Aorta (tissue), 5 donors: ENCODE data around the gene PAPPA. TPM values are rescaled to one million over a fixed set of nuclear protein-coding genes. Genes with fewer than 3 reads are reported as not detected.

Experiments used
- ATAC-seq: fragments of 200-7000 bp; cut with Tn5 transposase; one replicate; pipeline ENCODE4 v1.9.1; 2022; ENCODE audit warnings: moderate library complexity; ENCODE audit not compliant: low FRiP score
- DNase-seq, 2 donors: peaks; one replicate each; pipeline ENCODE4 v3.0.0-alpha.2; 2020
- H3K27ac ChIP-seq, 2 donors: one replicate each; pipeline ENCODE4 v1.5.1; 2013; ENCODE audit warnings: low read length in 2 of 2, mild to moderate bottlenecking in 2 of 2, moderate library complexity in 2 of 2, control low read depth in 1 of 2, inconsistent platforms in 1 of 2, low read depth in 1 of 2
- H3K27me3 ChIP-seq, 2 donors: one replicate each; pipeline ENCODE4 v1.6.1; 2013; ENCODE audit warnings: control low read depth in 1 of 2, low read length in 1 of 2, mild to moderate bottlenecking in 1 of 2, moderate library complexity in 1 of 2; ENCODE audit not compliant: insufficient read depth in 2 of 2, control insufficient read depth in 1 of 2
- H3K36me3 ChIP-seq, 2 donors: one replicate each; pipeline ENCODE4 v1.6.1; 2013; ENCODE audit warnings: control low read depth in 1 of 2, low read length in 1 of 2, mild to moderate bottlenecking in 1 of 2; ENCODE audit not compliant: insufficient read depth in 2 of 2, control insufficient read depth in 1 of 2
- H3K4me1 ChIP-seq, 2 donors: one replicate each; pipeline ENCODE4 v1.6.1; 2013; ENCODE audit warnings: low read length in 2 of 2, control low read depth in 1 of 2, mild to moderate bottlenecking in 1 of 2, moderate library complexity in 1 of 2; ENCODE audit not compliant: insufficient read depth in 2 of 2, control insufficient read depth in 1 of 2
- H3K4me3 ChIP-seq, 2 donors: one replicate each; pipeline ENCODE4 v1.5.1; 2013; ENCODE audit warnings: low read length in 2 of 2, control low read depth in 1 of 2, mild to moderate bottlenecking in 1 of 2
- H3K9me3 ChIP-seq: one replicate; pipeline ENCODE4 v1.6.1; 2013; ENCODE audit warnings: mild to moderate bottlenecking, low read length; ENCODE audit not compliant: control insufficient read depth
- WGBS, 2 donors: extraction: QIAGEN DNeasy Blood & Tissue Kit; methylation state at CpG; one replicate each; pipeline ENCODE4 v1.1.7; 2013; 5-methylcytosine and 5-hydroxymethylcytosine counted together
- intact Hi-C, 2 donors: fragments of 100-400 bp; cut with DNase I; formaldehyde crosslinking; loops; one replicate each; pipeline versions ENCODE4 v1.14.2 to v1.15.0; 2022
- polyA plus RNA-seq, 2 donors: library from polyadenylated mRNA; stranded (reverse); fragments of 200-250 nt; gene quantifications; one replicate each; pipeline ENCODE4 v1.2.3, GENCODE V29; 2013
- total RNA-seq, 2 donors: library from RNA; stranded (reverse); fragmentation: NEBNext Ultra II Directional; extraction: Animal tissue kit (Norgen Biotek cat#: 25700); gene quantifications; one replicate each; pipeline ENCODE4 v1.2.1, GENCODE V29; 2021
- donor health status: healthy with polysubstance abuse.
- donor health status: Bipolar disorder and iron deficiency.
- donor health status: DM: no; HTN: no; CAD: no.
- donor health status: DM: no; HTN: no; CAD: no.
- donor health status: DM: yes; HTN: yes; CAD: no.

The PAPPA gene
- total and polyA plus RNA-seq, 4 donors, result 0.50 to 16.6 (median 7.3) TPM

GRCh38 chr9:116327701-116328405, 174.3 kb downstream of the PAPPA start:
- Histone ChIP-seq H3K4me3 (no peak overlapping the region), H3K27ac (no peak overlapping the region), H3K9me3 (no peaks in the 10 kb centered on the region), H3K36me3 (no peaks in the 10 kb centered on the region), H3K27me3 (no peaks in the 10 kb centered on the region), H3K4me1 (no peaks in the 10 kb centered on the region)
- intact Hi-C loops, result no loop called here
- DNase-seq (no peak), ATAC-seq (no peak)
- WGBS, 2 donors, result 4 to 8% methylated on average over 4 of the region's 4 CpGs

DNA sequence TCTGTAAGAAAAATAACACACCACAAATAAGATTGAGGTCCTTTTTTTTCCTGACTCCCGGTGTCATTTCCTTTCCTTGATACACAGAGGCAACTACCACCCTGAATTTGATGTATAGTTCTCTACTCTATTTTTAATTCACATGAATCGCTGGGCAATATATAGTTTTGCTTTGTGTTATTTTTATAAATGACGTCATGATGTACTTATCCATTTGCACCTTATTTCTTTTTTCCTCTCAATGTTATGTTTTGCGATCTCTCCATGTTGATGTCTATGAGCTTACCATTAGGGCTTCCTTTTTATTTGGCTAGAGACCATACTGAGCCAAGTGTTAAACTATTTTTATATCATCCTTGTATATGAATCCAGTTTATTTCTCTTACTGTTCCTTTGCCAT, 175.9 kb downstream of the PAPPA start:
- DNase-seq (no peak), ATAC-seq (no peak)
- Histone ChIP-seq H3K27me3 (no peaks in the 10 kb centered on the region), H3K36me3 (no peaks in the 10 kb centered on the region), H3K4me3 (no peak overlapping the region), H3K9me3 (no peaks in the 10 kb centered on the region), H3K4me1 (no peaks in the 10 kb centered on the region), H3K27ac (no peak overlapping the region)
- 61 to 66% methylated on average over 4 of the region's 4 CpGs for WGBS, 2 donors
- intact Hi-C loops, result no loop called here

GRCh38 chr9:116331241-116331640, 177.7 kb downstream of the PAPPA start:
- intact Hi-C loops, result no loop called here
- no peak overlapping the region for H3K27ac ChIP-seq
- H3K27me3 ChIP-seq, result no peaks in the 10 kb centered on the region
- no peaks in the 10 kb centered on the region for H3K4me1 ChIP-seq
- H3K36me3 ChIP-seq, result peaks cover 0 to 2% of the 10 kb centered on the region in 2 donors
- ATAC-seq (no peak), DNase-seq (no peak)
- WGBS, 2 donors, result 83 to 86% methylated on average over 3 of the region's 3 CpGs
- no peaks in the 10 kb centered on the region for H3K9me3 ChIP-seq
- H3K4me3 ChIP-seq, result no peak overlapping the region

- Histone ChIP-seq H3K4me3 (no peak overlapping the region), H3K9me3 (no peaks in the 10 kb centered on the region), H3K36me3 (peaks cover 0 to 2% of the 10 kb centered on the region in 2 donors), H3K27ac (no peak overlapping the region), H3K27me3 (no peaks in the 10 kb centered on the region), H3K4me1 (no peaks in the 10 kb centered on the region)
- ATAC-seq, result no peak
- 94 to 97% methylated on average over 6 of the region's 6 CpGs for WGBS, 2 donors
- intact Hi-C loops, result no loop called here
- DNase-seq, result no peak
These were observed 178.5 kb downstream of the PAPPA start for GRCh38 chr9:116332090-116332489.

DNA sequence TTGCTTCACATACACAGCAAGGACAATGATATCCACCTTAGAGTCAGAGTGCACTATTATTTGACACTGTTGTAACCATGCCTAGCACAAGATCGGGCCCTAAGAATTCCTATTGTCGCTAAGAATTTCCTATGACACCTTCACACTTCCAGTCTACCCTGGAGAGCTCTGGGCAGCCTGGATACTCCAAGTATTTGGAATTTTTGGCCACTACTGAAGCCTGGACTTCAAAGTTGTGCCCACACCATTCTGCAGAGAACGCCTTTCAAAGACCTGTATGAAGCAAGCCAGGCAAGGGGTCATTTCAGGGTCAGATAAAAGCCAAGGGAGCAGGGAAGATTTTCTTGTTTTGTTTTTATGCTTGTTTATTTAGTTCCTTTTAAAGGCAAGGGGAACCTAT, 179.7 kb downstream of the PAPPA start:
- no peak for DNase-seq
- Histone ChIP-seq H3K36me3 (peaks cover 0 to 2% of the 10 kb centered on the region in 2 donors), H3K9me3 (no peaks in the 10 kb centered on the region), H3K4me1 (no peaks in the 10 kb centered on the region), H3K27me3 (no peaks in the 10 kb centered on the region), H3K4me3 (no peak overlapping the region), H3K27ac (no peak overlapping the region)
- intact Hi-C loops, result no loop called here
- 54 to 62% methylated on average over 3 of the region's 3 CpGs for WGBS, 2 donors
- ATAC-seq, result no peak

GRCh38 chr9:116334546-116335150, 181.1 kb downstream of the PAPPA start:
- Histone ChIP-seq H3K27ac (no peak overlapping the region), H3K9me3 (no peaks in the 10 kb centered on the region), H3K4me3 (no peak overlapping the region), H3K27me3 (no peaks in the 10 kb centered on the region), H3K4me1 (no peaks in the 10 kb centered on the region), H3K36me3 (peaks cover 0 to 2% of the 10 kb centered on the region in 2 donors)
- no peak for ATAC-seq
- WGBS, 2 donors, result 76 to 78% methylated on average over 18 to 19 of the region's 19 CpGs
- DNase-seq, result no peak
- intact Hi-C loops, result no loop called here

DNA sequence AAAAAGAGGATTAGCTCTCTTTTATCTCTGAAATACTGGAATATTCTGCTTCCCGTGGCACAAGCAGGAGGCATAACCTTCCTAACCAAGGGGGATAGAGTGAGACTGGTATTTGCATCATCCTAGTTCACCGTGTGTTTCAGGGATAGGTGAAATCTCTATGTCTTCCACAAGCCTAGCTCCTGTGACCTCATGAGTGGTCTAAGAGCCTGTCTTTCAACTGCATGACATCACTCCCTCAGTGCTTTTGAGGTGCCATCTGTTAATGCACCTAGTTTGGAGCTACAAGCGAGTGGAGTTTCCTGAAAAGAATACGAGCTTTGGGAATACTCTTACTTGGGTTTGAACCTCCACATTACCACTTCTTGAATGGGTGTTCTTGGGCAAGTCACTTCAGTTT, 181.8 kb downstream of the PAPPA start:
- H3K36me3 ChIP-seq, result peaks cover 0 to 2% of the 10 kb centered on the region in 2 donors
- H3K27me3 ChIP-seq, result no peaks in the 10 kb centered on the region
- intact Hi-C loops, result no loop called here
- DNase-seq (no peak), ATAC-seq (no peak)
- no peak overlapping the region for H3K4me3 ChIP-seq
- H3K27ac ChIP-seq, result no peak overlapping the region
- no peaks in the 10 kb centered on the region for H3K4me1 ChIP-seq
- WGBS, 2 donors, result 83% methylated on average over 4 of the region's 4 CpGs
- no peaks in the 10 kb centered on the region for H3K9me3 ChIP-seq

DNA sequence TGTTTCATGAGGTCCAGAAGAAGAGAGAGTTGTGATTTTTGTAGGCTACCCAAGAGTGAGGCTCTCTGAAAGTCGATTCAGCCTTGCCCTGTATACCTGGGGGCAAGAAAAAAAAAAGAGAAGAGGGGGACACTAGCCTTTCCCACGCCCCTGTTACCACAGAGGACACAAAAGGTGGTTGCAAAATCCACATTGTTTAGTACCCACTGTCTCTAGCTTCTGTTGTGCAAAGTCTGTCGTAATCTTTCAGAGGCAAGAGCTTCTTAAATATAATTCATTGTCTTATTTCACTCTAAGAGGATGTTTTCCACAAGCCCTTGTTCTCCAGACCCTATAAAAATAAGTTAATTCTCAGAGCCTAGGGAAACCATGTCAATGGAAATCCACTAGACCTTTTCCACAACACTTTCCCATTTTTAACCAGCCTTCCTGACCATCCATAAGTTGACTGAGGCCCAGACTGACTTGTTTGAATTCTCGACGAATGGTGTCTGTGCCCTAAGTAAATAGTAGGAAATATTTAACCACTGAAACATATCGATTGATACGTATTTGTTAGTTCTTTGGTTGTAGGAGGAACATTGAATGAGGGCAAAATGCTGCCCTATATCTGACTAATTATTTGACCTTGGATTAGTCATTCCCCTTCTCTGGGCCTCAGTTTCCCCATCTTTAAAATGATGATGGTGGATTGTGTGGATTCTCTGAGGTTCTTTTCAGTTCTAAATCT, 182.7 kb downstream of the PAPPA start:
- H3K27me3 ChIP-seq, result no peaks in the 10 kb centered on the region
- 81 to 82% methylated on average over 7 of the region's 7 CpGs for WGBS, 2 donors
- no peak overlapping the region for H3K4me3 ChIP-seq
- ATAC-seq (no peak), DNase-seq (no peak)
- H3K9me3 ChIP-seq, result no peaks in the 10 kb centered on the region
- intact Hi-C loops, result no loop called here
- peaks cover 0 to 2% of the 10 kb centered on the region in 2 donors for H3K36me3 ChIP-seq
- no peaks in the 10 kb centered on the region for H3K4me1 ChIP-seq
- H3K27ac ChIP-seq, result no peak overlapping the region
